Naive thymus-derived CD8-positive, alpha-beta T cell (primary cell): ENCODE measurements around the gene VWF. TPM values are rescaled to one million over a fixed set of nuclear protein-coding genes. Genes with fewer than 3 reads are reported as not detected.

ENCODE experiments used
- ATAC-seq, 2 donors: fragments of 150-1000 bp; cut with Tn5 transposase in 1 of 2; sonication (Bioruptor Pico), chemical (Tn5 transposase) in 1 of 2; 1 replicate in 1 of 2; 2 replicates in 1 of 2; pipeline ENCODE4 v1.10.0; 2021; ENCODE audit warnings: mild to moderate bottlenecking in 2 of 2, moderate library complexity in 2 of 2
- POLR2A ChIA-PET: fragments of 350-600 bp; sonication (Branson Sonifier 250); formaldehyde crosslinking; loops from one replicate; lab custom pipeline; 2021; ENCODE audit warnings: antibody characterized with exemption; lab: Charles Lee
- DNase-seq, 10 donors: peaks; one replicate each; pipeline versions ENCODE4 v3.0.0 to v3.0.0-alpha.2; 2020 to 2022
- H3K27ac Mint-ChIP-seq, 10 donors: one replicate each; pipeline ENCODE4 v1.8.0; 2020 to 2022; ENCODE audit warnings: mild to moderate bottlenecking in 10 of 10, mixed read lengths in 10 of 10, moderate library complexity in 4 of 10, inconsistent platforms in 1 of 10
- H3K27me3 Mint-ChIP-seq, 5 donors: one replicate each; pipeline ENCODE4 v1.8.0; 2021 to 2022; ENCODE audit warnings: mixed read lengths in 5 of 5
- H3K36me3 Mint-ChIP-seq, 3 donors: one replicate each; pipeline ENCODE4 v1.8.0; 2020 to 2022; ENCODE audit warnings: mixed read lengths in 3 of 3, mild to moderate bottlenecking in 2 of 3, inconsistent platforms in 1 of 3
- H3K4me1 Mint-ChIP-seq, 4 donors: one replicate each; pipeline ENCODE4 v1.8.0; 2021 to 2022; ENCODE audit warnings: mixed read lengths in 4 of 4
- H3K4me3 Mint-ChIP-seq, 10 donors: one replicate each; pipeline ENCODE4 v1.8.0; 2020 to 2022; ENCODE audit warnings: mild to moderate bottlenecking in 10 of 10, mixed read lengths in 10 of 10, moderate library complexity in 6 of 10, inconsistent platforms in 1 of 10
- H3K9me3 Mint-ChIP-seq, 9 donors: one replicate each; pipeline ENCODE4 v1.8.0; 2020 to 2022; ENCODE audit warnings: mixed read lengths in 9 of 9, mild to moderate bottlenecking in 3 of 9, inconsistent platforms in 1 of 9, moderate library complexity in 1 of 9
- polyA plus RNA-seq, 3 donors: library from polyadenylated mRNA; unstranded; fragments of 300-500 nt; fragmentation: Illumina TruSeq; gene quantifications; one replicate each; pipeline ENCODE4 v1.2.3, GENCODE V29; 2021
- total RNA-seq, 8 experiments: library from RNA in 2 of 8; stranded (reverse) in 2 of 8; gene quantifications; one replicate each; pipeline ENCODE4 v1.2.3 and lab custom pipeline; 2021 to 2026

Gene VWF
- total and polyA plus RNA-seq, 5 experiments from 2014 or later = 0.08 to 0.60 TPM; not detected in 3

DNA sequence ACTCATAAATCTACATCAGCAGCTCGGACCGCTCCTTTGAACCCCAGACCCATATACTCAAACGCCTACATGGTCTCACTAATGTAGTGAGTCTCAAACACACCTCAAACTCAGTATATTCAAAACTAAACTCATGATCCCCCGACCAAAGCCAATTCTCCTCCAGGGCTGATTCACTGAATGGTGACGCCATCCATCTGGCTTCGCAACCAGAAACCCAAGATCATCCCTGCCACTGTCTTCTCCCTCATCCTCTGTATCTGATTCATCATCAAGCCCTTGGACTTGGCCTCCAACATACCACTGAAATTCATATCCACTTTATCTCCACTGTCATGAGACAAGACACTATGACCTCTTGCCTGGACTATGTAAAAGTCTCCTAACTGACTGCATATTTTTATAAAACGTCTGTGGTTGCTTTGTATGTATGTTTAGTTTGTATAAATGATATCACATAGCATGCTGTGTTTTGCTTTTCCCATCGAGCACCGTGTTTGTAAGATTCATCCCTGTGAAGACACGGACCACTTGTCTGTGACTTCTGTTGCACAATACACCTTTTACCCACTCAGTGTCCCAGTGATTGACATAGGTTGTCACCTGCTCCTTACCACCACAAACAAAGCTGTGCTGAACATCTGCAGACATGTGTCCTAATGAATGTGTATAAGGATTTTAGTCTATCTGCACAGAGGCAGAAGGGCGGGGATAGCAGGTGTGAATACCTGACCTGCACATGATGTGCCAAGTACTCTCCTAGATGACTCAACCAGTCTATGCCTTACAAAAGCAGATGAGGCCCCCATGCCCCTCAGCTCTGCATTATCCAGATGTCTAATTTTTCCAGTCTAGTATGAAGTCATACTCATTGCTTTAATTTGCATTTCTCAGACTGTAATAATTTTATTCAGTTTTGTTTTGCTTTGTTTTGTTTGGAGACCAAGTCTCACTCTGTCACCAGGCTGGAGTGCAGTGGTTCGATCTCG, 76.9 kb downstream of the VWF start:
- Mint-ChIP-seq H3K4me1 (no peaks in the 10 kb centered on the region), H3K36me3 (no peaks in the 10 kb centered on the region), H3K9me3 (no peaks in the 10 kb centered on the region), H3K4me3 (no peak overlapping the region), H3K27me3 (peaks cover 0 to 12% (median 4%) of the 10 kb centered on the region in 5 donors), H3K27ac (no peak overlapping the region)
- POLR2A ChIA-PET = no interaction called here
- ATAC-seq = no peak
- no peak for DNase-seq

DNA sequence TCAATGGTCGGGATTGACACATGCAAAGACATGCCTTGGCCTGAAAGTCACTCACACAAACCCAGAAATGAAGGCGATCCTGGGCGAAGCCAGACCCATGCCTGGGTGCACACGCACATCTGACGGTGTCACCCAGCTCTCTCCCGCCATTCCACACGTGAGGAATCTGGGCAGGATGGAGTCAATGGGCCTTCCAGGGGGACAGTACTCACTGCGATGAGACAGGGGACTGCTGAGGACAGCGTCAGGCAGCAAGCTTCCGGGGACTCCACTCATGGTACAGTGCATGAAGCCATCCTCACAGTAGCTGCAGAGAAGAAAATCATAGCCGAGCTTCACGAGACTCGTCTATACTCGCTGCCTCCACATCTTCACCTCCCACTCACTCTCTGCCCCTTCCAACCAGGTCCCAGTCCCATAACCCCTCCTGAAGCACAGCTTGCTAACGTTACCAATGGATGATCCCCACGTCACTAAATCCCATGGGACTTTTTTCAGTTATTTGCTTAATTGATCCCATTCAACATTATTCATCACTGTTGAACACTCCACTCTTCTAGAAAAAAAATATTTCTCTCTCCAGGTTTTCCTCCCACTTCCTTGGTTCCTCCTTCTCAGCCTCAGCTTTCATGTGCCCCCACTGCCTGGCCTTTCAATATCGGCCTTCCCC, 77.8 kb downstream of the VWF start:
- Mint-ChIP-seq H3K4me3 (no peak overlapping the region), H3K9me3 (no peaks in the 10 kb centered on the region), H3K36me3 (no peaks in the 10 kb centered on the region), H3K4me1 (no peaks in the 10 kb centered on the region), H3K27me3 (peaks cover 0 to 12% (median 5%) of the 10 kb centered on the region in 5 donors), H3K27ac (no peak overlapping the region)
- DNase-seq = no peak
- POLR2A ChIA-PET = no interaction called here
- ATAC-seq = no peak

DNA sequence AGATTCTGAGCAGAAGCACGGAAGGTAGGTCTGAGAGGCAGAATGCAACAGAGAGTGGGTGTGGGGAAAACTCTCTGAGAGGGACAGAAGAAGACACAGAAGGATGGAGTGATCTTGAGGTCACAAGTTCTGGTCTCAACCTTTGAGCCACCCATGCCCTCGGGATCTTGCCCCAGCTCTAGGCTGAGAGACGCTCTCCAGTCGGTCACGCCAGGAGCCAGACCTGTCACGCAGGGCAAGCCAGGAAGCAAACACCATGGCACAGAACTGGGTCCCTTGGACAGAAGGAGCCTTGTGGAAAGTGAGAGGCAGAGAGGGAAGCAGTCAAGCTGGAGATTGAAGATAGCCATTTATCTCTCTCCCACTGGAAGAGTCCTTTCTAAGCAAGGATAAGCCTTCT, 79.0 kb downstream of the VWF start:
- Mint-ChIP-seq H3K9me3 (no peaks in the 10 kb centered on the region), H3K27me3 (peaks cover 4 to 12% (median 6%) of the 10 kb centered on the region in 5 donors), H3K4me3 (no peak overlapping the region), H3K27ac (peak overlapping the region in 1 of 10 donors; percentile 37), H3K4me1 (no peaks in the 10 kb centered on the region), H3K36me3 (no peaks in the 10 kb centered on the region)
- POLR2A ChIA-PET = no interaction called here
- DNase-seq (no peak), ATAC-seq (no peak)

DNA sequence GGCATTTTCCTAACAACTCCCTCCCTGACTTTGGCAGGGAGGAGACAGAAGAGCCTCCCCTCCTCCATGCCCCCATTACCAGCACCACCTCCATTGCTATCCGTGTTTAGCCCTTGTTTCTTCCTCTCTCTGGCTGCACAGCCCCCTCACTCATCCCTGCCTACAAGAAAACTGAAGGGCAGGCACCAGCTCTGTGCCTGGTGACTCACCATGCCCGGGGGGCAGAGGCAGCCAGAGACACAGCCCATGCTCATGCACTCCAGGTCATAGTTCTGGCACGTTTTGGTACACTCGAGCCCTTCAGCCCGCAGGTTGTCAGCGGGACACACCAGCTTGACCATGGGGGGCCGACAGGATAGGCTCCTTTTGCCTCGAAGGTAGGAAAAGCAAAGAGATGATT, 80.4 kb downstream of the VWF start:
- Mint-ChIP-seq H3K27me3 (peaks cover 4 to 11% (median 7%) of the 10 kb centered on the region in 5 donors), H3K9me3 (no peaks in the 10 kb centered on the region), H3K4me3 (no peak overlapping the region), H3K4me1 (peaks cover 2 to 7% (median 2%) of the 10 kb centered on the region in 4 donors), H3K36me3 (no peaks in the 10 kb centered on the region), H3K27ac (no peak overlapping the region)
- POLR2A ChIA-PET = no interaction called here
- DNase-seq (no peak), ATAC-seq (no peak)

- peaks cover 2 to 7% (median 2%) of the 10 kb centered on the region in 4 donors for H3K4me1 Mint-ChIP-seq
- no peaks in the 10 kb centered on the region for H3K9me3 Mint-ChIP-seq
- H3K27me3 Mint-ChIP-seq = peaks cover 4 to 11% (median 7%) of the 10 kb centered on the region in 5 donors
- H3K36me3 Mint-ChIP-seq = no peaks in the 10 kb centered on the region
- no peak for ATAC-seq
- DNase-seq = no peak
- peak overlapping the region in 1 of 10 donors; percentile 22 for H3K27ac Mint-ChIP-seq
- POLR2A ChIA-PET = no interaction called here
- no peak overlapping the region for H3K4me3 Mint-ChIP-seq
Observed at GRCh38 chr12:6042446-6042845, 82.0 kb downstream of the VWF start.

DNA sequence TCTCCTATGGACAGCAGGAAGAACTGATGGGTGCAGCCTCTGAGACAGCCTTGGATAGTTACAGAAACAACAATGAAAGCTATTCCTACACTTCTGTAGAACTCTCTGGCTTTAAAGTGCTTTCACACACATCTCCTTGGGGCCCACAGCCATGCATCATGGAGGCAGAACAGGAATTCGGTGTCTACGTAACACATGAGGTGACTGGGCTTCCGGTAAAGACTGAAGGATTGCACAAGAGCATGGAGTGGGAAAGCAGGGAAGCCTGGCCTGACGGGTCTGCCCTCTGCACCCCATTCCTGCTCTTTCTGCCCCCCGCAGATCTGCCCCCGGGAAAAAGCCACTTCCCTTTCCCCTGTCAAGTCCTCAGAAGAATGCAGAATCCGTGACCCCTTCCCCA, 82.6 kb downstream of the VWF start:
- ATAC-seq = no peak
- Mint-ChIP-seq H3K36me3 (no peaks in the 10 kb centered on the region), H3K27me3 (peaks cover 1 to 7% (median 4%) of the 10 kb centered on the region in 5 donors), H3K4me1 (peaks cover 2 to 7% (median 2%) of the 10 kb centered on the region in 4 donors), H3K27ac (no peak overlapping the region), H3K4me3 (no peak overlapping the region), H3K9me3 (no peaks in the 10 kb centered on the region)
- no peak for DNase-seq
- POLR2A ChIA-PET = no interaction called here

DNA sequence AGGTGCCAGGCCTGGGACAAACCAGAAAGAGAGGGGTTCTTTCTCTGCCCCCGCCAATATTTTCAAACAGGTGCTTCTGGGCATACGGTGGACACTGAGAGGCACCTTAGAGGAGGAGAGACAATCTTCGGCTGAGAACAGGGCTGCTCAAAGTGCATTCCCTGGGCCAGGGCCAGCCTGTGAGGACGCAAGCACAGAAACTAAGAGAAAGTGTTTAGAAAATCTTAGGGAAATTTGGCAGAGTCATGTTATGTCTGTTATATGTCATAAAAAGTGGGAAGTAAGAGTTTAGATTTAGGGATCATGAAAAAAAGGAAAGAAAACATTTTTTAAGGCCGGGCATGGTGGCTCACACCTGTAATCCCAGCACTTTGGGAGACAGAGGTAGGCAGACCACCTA, 83.7 kb downstream of the VWF start:
- ATAC-seq = no peak
- peaks cover 2 to 7% (median 2%) of the 10 kb centered on the region in 4 donors for H3K4me1 Mint-ChIP-seq
- POLR2A ChIA-PET = no interaction called here
- no peak for DNase-seq
- no peaks in the 10 kb centered on the region for H3K36me3 Mint-ChIP-seq
- H3K27me3 Mint-ChIP-seq = peaks cover 0 to 7% (median 2%) of the 10 kb centered on the region in 5 donors
- peak overlapping the region in 1 of 10 donors; percentile 59 for H3K27ac Mint-ChIP-seq
- no peak overlapping the region for H3K4me3 Mint-ChIP-seq
- H3K9me3 Mint-ChIP-seq = no peaks in the 10 kb centered on the region

GRCh38 chr12:6039894-6040601, 84.4 kb downstream of the VWF start:
- POLR2A ChIA-PET = no interaction called here
- ATAC-seq (peak; percentile 86 to 92), DNase-seq (peak in 9 of 10 donors; percentile 17 to 74 (median 45))
- peak overlapping the region in 1 of 10 donors; percentile 33 for H3K4me3 Mint-ChIP-seq
- no peaks in the 10 kb centered on the region for H3K9me3 Mint-ChIP-seq
- peaks cover 2 to 7% (median 2%) of the 10 kb centered on the region in 4 donors for H3K4me1 Mint-ChIP-seq
- no peak overlapping the region for H3K27ac Mint-ChIP-seq
- H3K36me3 Mint-ChIP-seq = no peaks in the 10 kb centered on the region
- peaks cover 0 to 7% (median 2%) of the 10 kb centered on the region in 5 donors for H3K27me3 Mint-ChIP-seq

DNA sequence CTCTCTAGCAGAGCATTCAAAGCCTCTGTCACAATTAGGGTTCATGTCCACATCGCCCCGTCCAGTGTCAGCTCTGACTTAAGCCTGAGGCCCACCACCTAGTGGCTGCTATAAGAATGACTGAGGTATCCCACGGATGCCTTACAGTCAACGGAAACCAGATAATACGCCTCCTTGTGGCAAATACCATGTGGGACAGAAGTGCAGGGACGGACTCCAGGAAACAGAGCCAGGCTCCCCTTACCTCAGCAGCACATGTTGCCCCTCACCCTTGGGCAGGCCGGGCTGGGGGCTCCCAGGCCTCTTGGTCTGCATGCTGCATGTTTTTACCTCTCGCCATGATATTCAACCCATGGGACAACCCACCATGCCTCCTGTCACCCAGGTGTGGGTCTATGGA, 86.3 kb downstream of the VWF start:
- ATAC-seq = peak; percentile 72 to 80

DNA sequence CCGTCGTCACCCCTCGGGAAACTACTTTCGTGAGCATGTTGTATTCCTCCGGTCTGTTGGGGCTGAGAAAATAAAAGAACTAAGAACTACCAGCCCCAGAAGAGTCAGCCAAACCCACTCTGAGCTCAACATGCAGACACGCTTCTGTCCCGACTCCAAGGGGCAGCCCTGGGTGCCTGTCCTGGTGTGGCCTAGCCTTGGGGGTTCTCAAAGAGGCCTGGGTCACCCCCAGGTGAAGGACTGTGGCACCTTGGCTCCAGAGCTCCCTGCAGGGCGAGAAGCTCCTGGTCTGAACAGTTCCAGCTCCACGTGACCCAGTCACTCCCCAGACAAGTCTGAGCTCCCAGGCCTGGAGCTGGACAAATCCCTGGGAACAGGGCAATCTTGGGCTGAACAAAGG, 87.0 kb downstream of the VWF start:
- Mint-ChIP-seq H3K27ac (no peak overlapping the region), H3K4me1 (peaks cover 2 to 7% (median 2%) of the 10 kb centered on the region in 4 donors), H3K9me3 (no peaks in the 10 kb centered on the region), H3K4me3 (no peak overlapping the region), H3K36me3 (no peaks in the 10 kb centered on the region), H3K27me3 (peaks cover 0 to 9% (median 4%) of the 10 kb centered on the region in 5 donors)
- POLR2A ChIA-PET = no interaction called here
- ATAC-seq = no peak
- DNase-seq = no peak

More for the DNA sequence above, 86.3 kb downstream of the VWF start:
- no peaks in the 10 kb centered on the region for H3K36me3 Mint-ChIP-seq
- POLR2A ChIA-PET = no interaction called here
- H3K9me3 Mint-ChIP-seq = no peaks in the 10 kb centered on the region
- H3K4me1 Mint-ChIP-seq = peaks cover 2 to 7% (median 2%) of the 10 kb centered on the region in 4 donors
- H3K27ac Mint-ChIP-seq = no peak overlapping the region
- DNase-seq = peak in 7 of 10 donors; percentile 4 to 43 (median 33)
- no peak overlapping the region for H3K4me3 Mint-ChIP-seq
- H3K27me3 Mint-ChIP-seq = peaks cover 0 to 7% (median 2%) of the 10 kb centered on the region in 5 donors

- Mint-ChIP-seq H3K36me3 (no peaks in the 10 kb centered on the region), H3K27ac (no peak overlapping the region), H3K4me3 (no peak overlapping the region), H3K27me3 (peaks cover 0 to 9% (median 1%) of the 10 kb centered on the region in 5 donors), H3K9me3 (no peaks in the 10 kb centered on the region), H3K4me1 (peaks cover 2 to 7% (median 2%) of the 10 kb centered on the region in 4 donors)
- POLR2A ChIA-PET = no interaction called here
- no peak for DNase-seq
- no peak for ATAC-seq
Observed at GRCh38 chr12:6036509-6036908, 88.0 kb downstream of the VWF start.

GRCh38 chr12:6034596-6034995, 89.9 kb downstream of the VWF start:
- Mint-ChIP-seq H3K9me3 (no peaks in the 10 kb centered on the region), H3K27ac (no peak overlapping the region), H3K27me3 (peaks cover 0 to 6% (median 0%) of the 10 kb centered on the region in 5 donors), H3K4me3 (no peak overlapping the region), H3K4me1 (no peaks in the 10 kb centered on the region), H3K36me3 (no peaks in the 10 kb centered on the region)
- POLR2A ChIA-PET = no interaction called here
- DNase-seq (no peak), ATAC-seq (no peak)
